ENCODE data around the gene CTNNA3.

CTNNA3 gene

DNA sequence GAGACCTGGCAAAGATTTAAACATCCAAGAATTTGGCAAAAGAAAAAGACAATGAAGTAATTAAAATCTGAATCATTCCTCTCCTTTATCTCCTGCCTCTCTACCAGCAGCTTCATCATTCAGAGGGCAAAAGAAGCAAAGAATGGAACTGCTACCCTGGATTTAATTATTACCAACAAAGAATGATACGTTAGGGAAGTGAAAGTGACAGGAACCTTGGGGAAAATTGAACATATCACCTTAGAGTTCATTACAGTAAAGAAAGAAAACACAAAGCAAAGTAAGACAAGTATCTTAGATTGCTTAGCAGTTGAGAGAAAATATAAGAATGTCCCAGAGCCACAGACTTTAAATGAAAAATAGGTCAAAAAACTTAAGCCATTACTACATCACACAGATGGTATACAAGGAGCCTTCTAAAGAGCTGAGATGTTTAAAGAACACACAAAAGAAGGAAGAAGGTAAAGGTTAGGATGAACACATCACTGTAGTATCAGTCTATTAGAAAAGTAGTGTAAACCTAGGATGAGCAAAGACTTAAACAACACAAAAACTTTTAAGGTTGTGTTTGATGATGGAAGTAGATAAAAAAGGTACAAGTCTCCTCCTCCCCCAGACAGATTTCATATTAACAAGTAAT, 17.5 kb downstream of the CTNNA3 start:
- no peak for TF ChIP-seq CTCF (IDR thresholded peaks at IDR 0.05; ENCODE audit: control insufficient read depth, extremely low read depth, insufficient read depth)
- no peak for DNase-seq (ENCODE audit: low read depth)
- H3K4me3 ChIP-seq (ENCODE audit: low read depth, low read length): no peak overlapping the region

DNA sequence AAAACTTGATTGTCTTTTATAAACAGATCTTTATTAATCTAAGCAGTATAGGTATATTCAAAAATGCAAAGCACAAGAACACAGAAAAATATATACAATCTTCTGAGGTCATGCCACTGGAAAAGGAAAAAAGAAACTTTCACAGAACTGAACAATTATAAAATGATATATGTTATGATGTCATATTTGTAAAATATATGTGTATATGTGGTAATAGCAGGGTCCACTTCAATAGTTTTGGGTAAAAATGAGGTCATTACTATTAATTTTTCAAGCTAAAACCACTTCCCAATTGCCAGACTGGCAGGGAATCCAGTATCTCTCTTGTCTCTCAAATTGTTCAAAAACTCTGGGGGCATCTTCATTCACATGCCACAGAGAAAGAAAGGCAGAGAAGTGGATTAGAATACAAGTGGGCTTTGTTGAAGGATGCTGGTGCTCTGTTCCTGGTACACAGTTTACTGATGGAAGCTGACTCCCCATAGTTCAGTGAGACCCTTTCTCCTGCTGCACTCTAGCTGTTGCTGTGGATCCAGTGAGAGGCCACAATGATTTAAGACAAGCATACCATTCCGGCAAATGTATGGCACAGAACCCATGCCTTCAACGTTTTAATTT, 19.7 kb downstream of the CTNNA3 start:
- TF ChIP-seq CTCF (IDR thresholded peaks at IDR 0.05; ENCODE audit: control insufficient read depth, extremely low read depth, insufficient read depth): no peak
- H3K4me3 ChIP-seq (ENCODE audit: low read depth, low read length): no peak overlapping the region
- DNase-seq (ENCODE audit: low read depth): no peak

DNA sequence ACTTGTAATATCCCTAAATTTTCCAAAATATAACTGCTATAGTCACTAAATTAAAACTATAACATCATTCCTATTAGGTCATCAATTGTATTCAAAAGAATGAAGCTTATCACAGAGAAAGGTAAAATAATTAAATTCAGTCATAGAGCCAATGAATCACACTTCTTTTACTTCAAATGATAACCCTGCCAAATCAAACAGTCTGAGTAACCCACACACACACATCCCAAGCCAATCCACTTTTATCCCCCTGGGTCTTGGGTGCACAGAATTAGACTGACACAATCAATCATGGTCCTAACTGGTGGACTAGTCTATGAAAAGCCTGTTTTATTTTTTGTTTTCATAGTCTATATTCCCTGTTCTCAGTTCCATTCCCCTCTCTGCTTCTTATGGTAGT, 25.6 kb downstream of the CTNNA3 start:
- no peak overlapping the region for H3K4me3 ChIP-seq (ENCODE audit: low read depth, low read length)
- no peak for DNase-seq (ENCODE audit: low read depth)
- TF ChIP-seq CTCF (IDR thresholded peaks at IDR 0.05; ENCODE audit: control insufficient read depth, extremely low read depth, insufficient read depth): no peak

GRCh38 chr10:67669978-67670377, 26.0 kb downstream of the CTNNA3 start:
- no peak overlapping the region for H3K4me3 ChIP-seq (ENCODE audit: low read depth, low read length)
- TF ChIP-seq CTCF (IDR thresholded peaks at IDR 0.05; ENCODE audit: control insufficient read depth, extremely low read depth, insufficient read depth): no peak
- DNase-seq (ENCODE audit: low read depth): no peak

DNA sequence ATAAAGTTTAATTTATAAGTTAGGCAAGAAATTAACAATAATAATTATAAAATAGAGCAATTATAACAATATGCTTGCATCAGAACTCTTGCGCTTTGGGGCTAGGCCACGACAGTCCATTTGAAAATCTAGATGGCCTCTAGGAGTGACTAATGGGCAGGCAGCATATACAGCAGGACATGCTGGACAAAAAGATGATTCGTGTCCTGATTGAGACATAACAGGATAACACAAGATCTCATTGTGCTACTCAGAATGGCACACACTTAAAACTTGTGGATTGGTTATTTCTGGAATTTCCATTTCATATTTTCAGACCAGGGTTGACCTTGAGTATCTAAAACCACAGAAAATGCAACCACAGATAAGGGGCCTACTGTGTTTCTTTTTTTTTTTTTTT, 27.5 kb downstream of the CTNNA3 start:
- no peak for DNase-seq (ENCODE audit: low read depth)
- TF ChIP-seq CTCF (IDR thresholded peaks at IDR 0.05; ENCODE audit: control insufficient read depth, extremely low read depth, insufficient read depth): no peak
- H3K4me3 ChIP-seq (ENCODE audit: low read depth, low read length): no peak overlapping the region

DNA sequence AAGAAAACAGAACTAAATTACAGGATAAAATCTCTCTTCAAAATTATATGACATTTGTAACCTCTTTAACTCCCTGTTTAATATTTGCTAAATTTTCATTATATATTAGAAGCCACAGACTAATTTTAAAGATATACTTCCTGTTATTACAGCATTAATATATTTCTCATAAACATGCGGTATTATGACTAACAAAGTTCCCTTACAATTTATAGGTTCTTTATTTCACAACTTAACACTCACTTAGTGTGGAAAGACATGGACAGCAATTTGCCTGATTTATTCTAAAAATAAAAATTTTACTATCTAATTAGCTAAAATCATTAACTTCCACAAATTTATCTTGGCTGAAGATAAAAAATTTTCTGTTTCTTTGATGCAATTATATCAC, 29.0 kb downstream of the CTNNA3 start:
- TF ChIP-seq CTCF (IDR thresholded peaks at IDR 0.05; ENCODE audit: control insufficient read depth, extremely low read depth, insufficient read depth): no peak
- no peak for DNase-seq (ENCODE audit: low read depth)
- H3K4me3 ChIP-seq (ENCODE audit: low read depth, low read length): no peak overlapping the region

Measured in LNCaP clone FGC (cell line).